KBM-7 (cell line): ENCODE measurements around the gene KRTAP4-12.
A peak's percentile ranks its signal among the peaks of the same experiment; 100 is the strongest.
"Not testable (repeated sequence)": the region's sequence is repeated elsewhere in the genome, so short reads cannot be mapped to it uniquely, and the experiment has no call there.

Experiments
- DNase-seq: peaks from one replicate; pipeline ENCODE4 v3.0.0-alpha.2; 2015
- in situ Hi-C: fragments of 300-500 bp; cut with MboI; formaldehyde crosslinking; loops from 2 replicates; pipeline ENCODE4 v1.14.3; 2020; ENCODE audit warnings: low sequenced_read_pairs, low pct_unique_long_range_greater_than_20kb, mixed read lengths

The KRTAP4-12 gene

GRCh38 chr17:41123991-41124371, at the start of gene KRTAP4-12:
KRTAP4-12 (minus strand) TSS chr17:41124182; CDS start chr17:41124122, 60 bp downstream.
- DNase-seq, in situ Hi-C loops: not testable (repeated sequence)

GRCh38 chr17:41171886-41172285, 47.9 kb upstream of the KRTAP4-12 start:
- in situ Hi-C loops: no loop called here
- DNase-seq: no peak

- in situ Hi-C loops: no loop called here
- DNase-seq: no peak
Measured at GRCh38 chr17:41168121-41168520, 44.1 kb upstream of the KRTAP4-12 start, which contains the start of gene KRTAP4-3. KRTAP4-3 (minus strand) TSS chr17:41168221; CDS start chr17:41168172, 49 bp downstream.

GRCh38 chr17:41167561-41167960, 43.6 kb upstream of the KRTAP4-12 start:
- in situ Hi-C loops: no loop called here
- no peak for DNase-seq

GRCh38 chr17:41163828-41164227, 39.8 kb upstream of the KRTAP4-12 start:
- in situ Hi-C loops: no loop called here

DNA sequence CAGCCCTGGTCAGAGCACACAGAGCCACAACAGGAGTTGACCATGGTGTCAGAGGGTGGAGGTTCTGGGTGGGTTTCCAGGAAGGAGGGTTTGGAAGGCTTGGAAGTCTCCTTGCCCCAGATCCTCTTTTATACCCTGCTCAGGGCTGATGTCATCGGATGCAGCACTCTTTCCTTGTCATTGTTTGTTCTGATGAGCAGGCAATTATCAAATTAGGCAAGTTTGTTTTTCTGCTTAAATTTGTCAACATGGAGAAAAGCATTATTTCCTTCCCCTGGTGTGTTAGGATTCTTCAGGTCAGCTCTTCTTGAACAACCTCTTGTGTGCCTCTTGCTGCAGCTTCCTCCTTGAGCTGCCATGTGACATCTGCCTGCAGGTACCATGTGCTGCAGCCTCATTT, 36.7 kb upstream of the KRTAP4-12 start, which contains the start of gene KRTAP4-4:
TSS of gene KRTAP4-4 (minus strand) at position 101 of the 400 bp plus-strand sequence. CDS start at position 44, 57 bp downstream.
- no peak for DNase-seq
- in situ Hi-C loops: no loop called here

More at GRCh38 chr17:41163828-41164227, 39.8 kb upstream of the KRTAP4-12 start:
- no peak for DNase-seq

GRCh38 chr17:41160190-41160589, 36.2 kb upstream of the KRTAP4-12 start:
- in situ Hi-C loops, DNase-seq: not testable (repeated sequence)

DNA sequence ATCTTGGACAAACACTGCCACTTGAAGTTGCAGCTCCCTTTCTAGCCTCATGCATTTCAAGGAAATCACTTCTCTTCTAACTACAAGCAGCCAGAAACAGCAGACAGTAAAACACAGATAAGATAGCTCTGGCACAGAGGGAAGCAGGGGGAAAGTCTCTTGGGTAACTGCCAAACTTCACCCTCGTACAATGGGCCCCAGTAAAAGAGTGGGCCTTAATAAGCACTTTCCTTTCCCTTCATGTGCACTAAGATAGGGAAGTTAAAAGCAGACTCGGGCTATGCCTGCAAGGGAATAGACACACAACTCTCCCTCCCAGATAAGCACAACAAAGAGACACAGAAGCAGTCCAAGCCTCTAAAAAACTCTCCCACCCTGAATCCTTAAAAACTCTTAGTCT, 29.9 kb upstream of the KRTAP4-12 start:
- in situ Hi-C loops: no loop called here

DNA sequence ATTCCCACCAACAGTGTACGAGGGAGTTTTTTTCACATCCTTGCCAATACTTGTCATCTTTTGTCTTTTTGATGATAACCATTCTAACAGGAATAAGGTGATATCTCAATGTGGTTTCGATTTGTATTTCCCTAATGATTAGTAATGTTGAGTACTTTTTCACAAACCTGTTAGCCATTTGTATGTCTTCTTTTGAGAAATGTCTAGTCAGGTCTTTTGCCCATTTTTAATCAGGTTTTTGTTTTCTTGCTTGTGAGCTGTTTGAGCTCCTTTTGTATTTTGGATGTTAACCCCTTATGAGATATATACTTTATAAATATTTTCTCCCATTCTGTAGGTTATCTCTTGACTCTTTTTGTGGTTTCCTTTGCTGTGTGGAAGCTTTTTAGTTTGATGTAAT, 27.5 kb upstream of the KRTAP4-12 start:
- in situ Hi-C loops: no loop called here

More for the DNA sequence above, 29.9 kb upstream of the KRTAP4-12 start:
- DNase-seq: peak; percentile 40

GRCh38 chr17:41150026-41150425, 26.0 kb upstream of the KRTAP4-12 start:
- in situ Hi-C loops: no loop called here
- no peak for DNase-seq

More for the DNA sequence above, 27.5 kb upstream of the KRTAP4-12 start:
- no peak for DNase-seq

GRCh38 chr17:41149652-41149985, 25.6 kb upstream of the KRTAP4-12 start, which contains the start of gene KRTAP4-5:
KRTAP4-5 (minus strand) TSS chr17:41149825; CDS start chr17:41149767, 58 bp downstream.
- no peak for DNase-seq

DNA sequence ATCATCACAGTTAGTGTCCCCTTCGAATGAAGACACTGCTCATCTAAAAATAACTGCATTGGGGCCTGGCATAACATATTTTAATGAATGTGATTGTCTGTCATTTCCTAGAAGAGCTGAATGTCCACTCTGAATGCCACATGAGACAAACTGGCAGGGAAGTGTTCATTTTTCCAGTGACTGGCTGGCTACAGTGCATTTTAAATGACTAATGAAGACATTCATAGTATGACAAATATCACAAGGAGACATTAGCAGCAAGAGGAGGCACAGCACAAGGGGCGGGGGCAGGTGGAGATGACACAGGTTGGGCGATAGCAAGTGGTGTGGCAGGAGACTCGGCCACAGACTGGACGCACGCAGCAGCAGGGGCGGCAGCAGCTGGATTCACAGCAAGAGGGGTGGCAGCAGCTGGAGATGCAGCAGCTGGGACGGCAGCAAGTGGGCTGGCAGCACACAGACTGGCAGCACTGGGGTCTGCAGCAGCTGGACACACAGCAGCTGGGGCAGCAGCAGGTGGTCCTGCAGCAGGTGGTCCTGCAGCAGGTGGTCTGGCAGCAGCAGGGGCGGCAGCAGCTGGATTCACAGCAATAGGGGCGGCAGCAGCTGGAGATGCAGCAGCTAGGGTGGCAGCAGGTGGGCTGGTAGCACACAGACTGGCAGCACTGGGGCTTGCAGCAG, 25.1 kb upstream of the KRTAP4-12 start:
- DNase-seq, in situ Hi-C loops: not testable (repeated sequence)

More at GRCh38 chr17:41149652-41149985, 25.6 kb upstream of the KRTAP4-12 start, which contains the start of gene KRTAP4-5:
- in situ Hi-C loops: no loop called here

DNA sequence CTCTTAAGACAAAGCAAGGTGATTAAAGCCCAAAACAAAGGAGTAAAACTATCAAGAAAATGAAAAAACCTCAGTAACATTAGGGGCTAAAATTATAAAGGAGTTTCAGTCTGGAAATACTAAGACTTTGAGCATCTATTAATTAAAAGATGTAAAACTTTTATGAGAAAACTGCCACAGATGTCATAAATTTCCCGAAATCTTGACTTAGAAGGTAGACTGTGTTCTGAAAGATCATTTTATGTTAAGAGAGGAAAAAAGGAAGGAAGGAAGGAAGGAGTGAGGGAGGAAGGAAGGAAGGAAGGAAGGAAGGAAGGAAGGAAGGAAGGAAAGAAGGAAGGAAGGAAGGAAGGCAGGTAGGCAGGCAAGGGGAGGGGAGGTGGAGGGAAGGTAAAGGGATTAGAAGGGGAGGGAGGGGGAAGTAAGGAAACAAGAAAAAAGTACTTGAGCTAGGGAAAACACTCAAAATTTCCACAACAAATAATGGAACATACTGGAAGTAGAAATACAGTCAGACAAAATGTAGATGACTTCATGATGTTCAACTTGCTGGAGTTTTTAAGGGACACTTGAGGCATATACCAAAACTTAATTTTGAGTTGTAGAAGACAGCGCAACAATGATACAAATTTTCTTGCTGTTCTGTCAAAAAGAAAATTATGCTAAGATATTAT, 23.7 kb upstream of the KRTAP4-12 start:
- in situ Hi-C loops: no loop called here

GRCh38 chr17:41145261-41145660, 21.3 kb upstream of the KRTAP4-12 start:
- no peak for DNase-seq
- in situ Hi-C loops: no loop called here

More for the DNA sequence above, 23.7 kb upstream of the KRTAP4-12 start:
- DNase-seq: no peak

DNA sequence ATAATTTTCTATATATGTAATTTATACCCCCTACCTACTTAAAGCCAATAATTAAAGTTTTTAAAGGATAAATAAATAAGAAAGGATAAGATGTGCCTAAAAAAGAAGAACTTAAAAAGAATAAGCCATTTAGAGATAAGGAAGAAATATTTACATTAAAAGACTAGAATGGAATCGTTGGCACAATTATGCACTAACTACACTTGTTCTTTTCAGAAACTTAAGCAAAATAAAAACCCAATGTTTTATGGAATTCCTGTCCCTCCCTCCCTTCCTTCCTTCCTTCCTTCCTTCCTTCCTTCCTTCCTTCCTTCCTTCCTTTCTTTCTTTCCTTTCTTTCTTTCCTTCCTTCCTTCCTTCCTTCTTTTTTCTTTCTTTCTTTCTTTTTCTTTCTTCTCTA, 20.9 kb upstream of the KRTAP4-12 start:
- DNase-seq: no peak
- in situ Hi-C loops: no loop called here

- in situ Hi-C loops: no loop called here
- DNase-seq: no peak
Measured at GRCh38 chr17:41141361-41141760, 17.4 kb upstream of the KRTAP4-12 start.

- DNase-seq: no peak
Measured at GRCh38 chr17:41140360-41141131, 16.6 kb upstream of the KRTAP4-12 start, which contains the start of gene KRTAP4-6. KRTAP4-6 (minus strand) TSS chr17:41140544; CDS start chr17:41140487, 57 bp downstream.

GRCh38 chr17:41139865-41140264, 15.9 kb upstream of the KRTAP4-12 start:
- DNase-seq, in situ Hi-C loops: not testable (repeated sequence)

More at GRCh38 chr17:41140360-41141131, 16.6 kb upstream of the KRTAP4-12 start, which contains the start of gene KRTAP4-6:
- in situ Hi-C loops: no loop called here
